Thyroid gland (tissue), 4 donors: ENCODE measurements around the gene XRCC5.

Source experiments
- CTCF ChIP-seq, 6 experiments: fragments of 200-600 bp in 3 of 6; fragments of 450-650 bp in 3 of 6; sonication (generic) in 3 of 6; IDR thresholded peaks; one replicate each; pipeline ENCODE4 v1.5.1; 2016 to 2019; ENCODE audit warnings: antibody characterized with exemption in 6 of 6, mild to moderate bottlenecking in 2 of 6, inconsistent platforms in 1 of 6, moderate library complexity in 1 of 6
- POLR2A ChIP-seq, 2 donors: fragments of 450-650 bp; IDR thresholded peaks; one replicate each; pipeline ENCODE4 v1.6.1; 2017; ENCODE audit warnings: antibody characterized with exemption in 2 of 2, mild to moderate bottlenecking in 2 of 2, moderate library complexity in 1 of 2

GRCh38 chr2:216245391-216245975, 136.3 kb downstream of the XRCC5 start:
- TF ChIP-seq CTCF (IDR thresholded peaks at IDR 0.05) (no peak), POLR2A (IDR thresholded peaks at IDR 0.05) (no peak)
